ENCODE data around the gene SFXN4. TPM values are rescaled to one million over a fixed set of nuclear protein-coding genes. Genes with fewer than 3 reads are reported as not detected.

The SFXN4 gene
- total RNA-seq, 1 donor = 13.0 TPM

DNA sequence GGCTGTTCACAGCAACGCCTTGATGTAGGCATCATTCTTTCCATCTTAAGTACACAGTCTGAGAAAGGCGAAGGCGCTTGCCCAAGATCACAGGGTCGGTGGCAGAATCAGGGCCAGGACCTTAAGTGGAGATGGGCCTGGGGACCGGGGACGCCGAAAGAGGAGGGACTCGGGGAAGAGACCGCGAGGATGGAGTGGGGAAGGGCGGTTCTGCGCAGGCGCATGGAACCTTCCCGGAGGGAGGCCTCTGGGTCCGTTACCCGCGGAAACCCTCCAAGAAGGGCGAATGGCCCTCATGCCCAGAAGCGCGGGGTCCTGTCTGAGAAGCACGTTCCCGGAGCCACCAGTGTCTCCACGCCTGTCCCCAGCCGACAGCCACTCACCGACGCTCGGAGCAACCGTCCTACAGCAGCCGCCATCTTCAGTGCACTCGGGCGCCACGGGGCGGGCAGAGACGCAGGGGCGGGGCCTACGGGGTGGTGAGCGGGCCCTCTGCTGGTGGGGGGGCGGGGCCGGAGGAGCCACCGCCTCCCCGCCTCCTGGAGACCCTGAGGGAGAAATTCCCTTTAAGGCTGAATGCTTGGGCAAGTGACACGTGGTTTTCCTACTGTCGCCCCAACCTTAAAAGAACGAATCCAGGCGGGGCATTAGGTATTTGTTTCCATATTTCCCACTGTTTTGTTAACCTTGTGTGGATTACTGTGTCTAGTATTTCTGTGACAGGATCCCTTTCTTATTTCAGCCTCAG lies 13.0 kb upstream of the SFXN4 start, which contains the start of gene PRDX3:
PRDX3 (minus strand) TSS at position 441 of the 748 bp plus-strand sequence; CDS start at position 419, 22 bp downstream.
- TF ChIP-seq, protein P1, sequence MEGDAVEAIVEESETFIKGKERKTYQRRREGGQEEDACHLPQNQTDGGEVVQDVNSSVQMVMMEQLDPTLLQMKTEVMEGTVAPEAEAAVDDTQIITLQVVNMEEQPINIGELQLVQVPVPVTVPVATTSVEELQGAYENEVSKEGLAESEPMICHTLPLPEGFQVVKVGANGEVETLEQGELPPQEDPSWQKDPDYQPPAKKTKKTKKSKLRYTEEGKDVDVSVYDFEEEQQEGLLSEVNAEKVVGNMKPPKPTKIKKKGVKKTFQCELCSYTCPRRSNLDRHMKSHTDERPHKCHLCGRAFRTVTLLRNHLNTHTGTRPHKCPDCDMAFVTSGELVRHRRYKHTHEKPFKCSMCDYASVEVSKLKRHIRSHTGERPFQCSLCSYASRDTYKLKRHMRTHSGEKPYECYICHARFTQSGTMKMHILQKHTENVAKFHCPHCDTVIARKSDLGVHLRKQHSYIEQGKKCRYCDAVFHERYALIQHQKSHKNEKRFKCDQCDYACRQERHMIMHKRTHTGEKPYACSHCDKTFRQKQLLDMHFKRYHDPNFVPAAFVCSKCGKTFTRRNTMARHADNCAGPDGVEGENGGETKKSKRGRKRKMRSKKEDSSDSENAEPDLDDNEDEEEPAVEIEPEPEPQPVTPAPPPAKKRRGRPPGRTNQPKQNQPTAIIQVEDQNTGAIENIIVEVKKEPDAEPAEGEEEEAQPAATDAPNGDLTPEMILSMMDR (IDR thresholded peaks at IDR 0.05; ENCODE audit: extremely low read depth, low read depth, low read length) = peak; percentile 3
- no peaks in the 10 kb centered on the region for H3K27me3 ChIP-seq (ENCODE audit: insufficient read depth, low read length)
- peak; percentile 97 for DNase-seq (ENCODE audit: insufficient read length, low spot score, missing footprints)
- H2AFZ ChIP-seq (ENCODE audit: low read length) = peak within 1 kb of the TSS; percentile 98
- H3K9me3 ChIP-seq (ENCODE audit: low read depth, low read length) = no peaks in the 10 kb centered on the region
- peaks cover 43% of the 10 kb centered on the region for H3K79me2 ChIP-seq (ENCODE audit: insufficient read depth, low read length)
- peaks cover 8% of the 10 kb centered on the region for H3K4me1 ChIP-seq (ENCODE audit: insufficient read depth, low read length)
- peak within 1 kb of the TSS; percentile 99 for H3K4me2 ChIP-seq (ENCODE audit: insufficient read depth, low read length)
- H4K20me1 ChIP-seq (ENCODE audit: insufficient read depth, low read length) = peaks cover 5% of the 10 kb centered on the region
- peak within 1 kb of the TSS; percentile 93 for H3K27ac ChIP-seq (ENCODE audit: low read depth, low read length)
- peaks cover 14% of the 10 kb centered on the region for H3K36me3 ChIP-seq (ENCODE audit: insufficient read depth, low read length)
- H3K4me3 ChIP-seq (ENCODE audit: insufficient read depth, low read length) = peak within 1 kb of the TSS; percentile 90

DNA sequence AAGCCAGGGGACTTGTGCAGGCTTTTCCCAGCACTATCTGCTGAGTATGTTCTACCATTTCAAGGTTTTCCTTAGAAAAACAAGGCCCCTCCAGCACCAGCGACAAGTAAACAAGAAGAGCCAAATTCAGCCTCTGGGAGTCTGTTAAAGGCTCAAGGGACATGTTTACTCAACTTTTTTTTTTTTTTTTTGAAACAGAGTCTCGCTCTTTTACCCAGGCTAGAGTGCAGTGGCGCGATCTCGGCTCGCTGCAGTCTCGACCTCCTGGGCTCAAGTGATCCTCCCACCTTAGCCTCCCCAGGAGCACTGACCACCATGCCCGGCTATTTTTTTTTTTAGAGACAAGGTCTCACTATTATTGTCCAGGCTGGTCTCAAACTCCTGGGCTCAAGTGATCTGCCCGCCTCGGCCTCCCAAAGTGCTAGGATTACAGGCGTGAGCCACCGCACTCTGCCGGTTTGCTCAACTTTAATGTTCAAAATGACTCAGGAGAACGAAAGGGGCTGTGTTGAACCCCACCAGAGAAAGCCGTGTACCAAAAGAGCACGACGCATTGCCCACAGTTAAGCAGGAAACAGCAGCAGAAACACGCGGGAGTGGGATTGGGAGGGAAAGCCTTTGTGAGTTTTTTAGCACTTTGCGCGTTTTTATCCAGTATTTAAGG lies 12.3 kb upstream of the SFXN4 start:
- H2AFZ ChIP-seq (ENCODE audit: low read length) = peak overlapping the region; percentile 98
- peaks cover 5% of the 10 kb centered on the region for H4K20me1 ChIP-seq (ENCODE audit: insufficient read depth, low read length)
- H3K27ac ChIP-seq (ENCODE audit: low read depth, low read length) = peak overlapping the region; percentile 93
- peak overlapping the region; percentile 90 for H3K4me3 ChIP-seq (ENCODE audit: insufficient read depth, low read length)
- no peaks in the 10 kb centered on the region for H3K27me3 ChIP-seq (ENCODE audit: insufficient read depth, low read length)
- TF ChIP-seq, protein P1 (IDR thresholded peaks at IDR 0.05; ENCODE audit: extremely low read depth, low read depth, low read length) = no peak
- H3K4me1 ChIP-seq (ENCODE audit: insufficient read depth, low read length) = peaks cover 8% of the 10 kb centered on the region
- H3K79me2 ChIP-seq (ENCODE audit: insufficient read depth, low read length) = peaks cover 43% of the 10 kb centered on the region
- peak overlapping the region; percentile 99 for H3K4me2 ChIP-seq (ENCODE audit: insufficient read depth, low read length)
- peaks cover 16% of the 10 kb centered on the region for H3K36me3 ChIP-seq (ENCODE audit: insufficient read depth, low read length)
- no peaks in the 10 kb centered on the region for H3K9me3 ChIP-seq (ENCODE audit: low read depth, low read length)
- DNase-seq (ENCODE audit: insufficient read length, low spot score, missing footprints) = no peak

DNA sequence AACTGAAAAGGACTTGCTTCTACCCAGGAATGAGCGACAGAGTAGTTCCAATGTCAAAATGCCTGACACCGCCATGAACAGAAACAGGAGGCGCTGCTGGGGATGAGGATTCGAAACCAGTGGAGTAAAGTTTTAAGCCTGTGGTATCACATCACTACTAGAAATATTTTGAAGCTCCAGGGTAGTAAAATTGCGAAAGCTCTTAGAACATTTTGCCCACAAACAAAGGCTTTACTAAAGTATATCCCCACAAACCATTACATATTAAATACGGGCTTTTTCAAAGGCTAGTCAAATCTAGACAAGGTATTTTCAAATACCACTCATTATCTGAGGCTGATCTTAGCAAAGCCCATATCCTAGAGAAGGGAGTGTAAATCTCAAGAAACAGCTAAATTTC lies 10.7 kb upstream of the SFXN4 start:
- peaks cover 30% of the 10 kb centered on the region for H3K36me3 ChIP-seq (ENCODE audit: insufficient read depth, low read length)
- no peak overlapping the region for H2AFZ ChIP-seq (ENCODE audit: low read length)
- no peak for DNase-seq (ENCODE audit: insufficient read length, low spot score, missing footprints)
- no peak overlapping the region for H3K4me3 ChIP-seq (ENCODE audit: insufficient read depth, low read length)
- H3K4me1 ChIP-seq (ENCODE audit: insufficient read depth, low read length) = peaks cover 13% of the 10 kb centered on the region
- peak overlapping the region; percentile 13 for H3K27ac ChIP-seq (ENCODE audit: low read depth, low read length)
- no peaks in the 10 kb centered on the region for H3K9me3 ChIP-seq (ENCODE audit: low read depth, low read length)
- no peaks in the 10 kb centered on the region for H3K27me3 ChIP-seq (ENCODE audit: insufficient read depth, low read length)
- H3K79me2 ChIP-seq (ENCODE audit: insufficient read depth, low read length) = peaks cover 51% of the 10 kb centered on the region
- peaks cover 5% of the 10 kb centered on the region for H4K20me1 ChIP-seq (ENCODE audit: insufficient read depth, low read length)
- no peak overlapping the region for H3K4me2 ChIP-seq (ENCODE audit: insufficient read depth, low read length)
- TF ChIP-seq, protein P1 (IDR thresholded peaks at IDR 0.05; ENCODE audit: extremely low read depth, low read depth, low read length) = no peak

DNA sequence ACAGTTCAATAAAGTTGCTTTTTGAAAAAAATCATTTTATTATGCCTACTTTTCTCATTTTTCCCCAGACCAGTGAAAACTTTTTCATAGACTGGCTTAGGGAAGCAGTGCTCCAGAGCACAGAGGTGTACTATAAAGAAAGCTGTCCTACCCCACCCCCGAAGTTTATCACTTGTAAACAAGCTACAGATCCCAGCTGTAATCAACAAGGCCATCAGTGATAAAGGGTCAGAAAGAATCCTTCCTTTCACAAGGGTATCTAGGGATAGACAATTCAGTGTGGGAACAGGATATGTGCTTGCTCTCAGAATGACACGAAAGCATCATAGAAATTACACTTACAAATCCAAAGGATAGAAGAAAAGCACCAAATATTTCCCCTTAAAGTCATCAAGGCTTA lies 8.6 kb upstream of the SFXN4 start:
- TF ChIP-seq, protein P1 (IDR thresholded peaks at IDR 0.05; ENCODE audit: extremely low read depth, low read depth, low read length) = no peak
- peaks cover 51% of the 10 kb centered on the region for H3K79me2 ChIP-seq (ENCODE audit: insufficient read depth, low read length)

More for the DNA sequence above, 8.6 kb upstream of the SFXN4 start:
- Histone ChIP-seq H3K36me3 (ENCODE audit: insufficient read depth, low read length) (peaks cover 48% of the 10 kb centered on the region), H3K4me2 (ENCODE audit: insufficient read depth, low read length) (no peak overlapping the region), H3K27ac (ENCODE audit: low read depth, low read length) (no peak overlapping the region), H3K9me3 (ENCODE audit: low read depth, low read length) (no peaks in the 10 kb centered on the region), H3K4me3 (ENCODE audit: insufficient read depth, low read length) (no peak overlapping the region), H2AFZ (ENCODE audit: low read length) (no peak overlapping the region), H3K27me3 (ENCODE audit: insufficient read depth, low read length) (no peaks in the 10 kb centered on the region), H4K20me1 (ENCODE audit: insufficient read depth, low read length) (peaks cover 5% of the 10 kb centered on the region), H3K4me1 (ENCODE audit: insufficient read depth, low read length) (peaks cover 12% of the 10 kb centered on the region)
- no peak for DNase-seq (ENCODE audit: insufficient read length, low spot score, missing footprints)

Measured in osteoblast (primary cell).